ENCODE results near the gene FLNB.

DNA sequence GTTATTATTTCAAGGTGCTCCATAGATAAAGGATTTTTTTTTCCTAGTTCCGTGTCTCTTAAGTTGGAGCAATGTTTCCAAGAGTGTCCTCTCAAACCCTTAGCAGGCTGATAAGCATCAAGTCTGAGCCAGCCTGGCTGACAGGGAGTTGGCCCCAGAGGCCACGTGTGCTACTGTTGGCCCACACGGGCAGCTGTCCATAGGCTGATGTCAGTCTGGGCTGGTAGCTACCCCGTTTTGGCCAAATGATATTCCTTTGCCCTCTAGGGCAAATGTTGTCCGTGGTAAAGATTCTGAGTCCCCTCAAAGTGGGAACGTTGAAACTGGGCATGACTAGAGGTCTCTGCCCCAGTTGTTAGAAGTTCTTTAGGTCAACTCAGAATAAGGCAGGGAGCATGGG lies 99.4 kb downstream of the FLNB start:
- TF ChIP-seq, protein P1, sequence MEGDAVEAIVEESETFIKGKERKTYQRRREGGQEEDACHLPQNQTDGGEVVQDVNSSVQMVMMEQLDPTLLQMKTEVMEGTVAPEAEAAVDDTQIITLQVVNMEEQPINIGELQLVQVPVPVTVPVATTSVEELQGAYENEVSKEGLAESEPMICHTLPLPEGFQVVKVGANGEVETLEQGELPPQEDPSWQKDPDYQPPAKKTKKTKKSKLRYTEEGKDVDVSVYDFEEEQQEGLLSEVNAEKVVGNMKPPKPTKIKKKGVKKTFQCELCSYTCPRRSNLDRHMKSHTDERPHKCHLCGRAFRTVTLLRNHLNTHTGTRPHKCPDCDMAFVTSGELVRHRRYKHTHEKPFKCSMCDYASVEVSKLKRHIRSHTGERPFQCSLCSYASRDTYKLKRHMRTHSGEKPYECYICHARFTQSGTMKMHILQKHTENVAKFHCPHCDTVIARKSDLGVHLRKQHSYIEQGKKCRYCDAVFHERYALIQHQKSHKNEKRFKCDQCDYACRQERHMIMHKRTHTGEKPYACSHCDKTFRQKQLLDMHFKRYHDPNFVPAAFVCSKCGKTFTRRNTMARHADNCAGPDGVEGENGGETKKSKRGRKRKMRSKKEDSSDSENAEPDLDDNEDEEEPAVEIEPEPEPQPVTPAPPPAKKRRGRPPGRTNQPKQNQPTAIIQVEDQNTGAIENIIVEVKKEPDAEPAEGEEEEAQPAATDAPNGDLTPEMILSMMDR (conservative IDR thresholded peaks at IDR 0.05; ENCODE audit: low read length): no peak
- TF ChIP-seq EZH2phosphoT487 (IDR thresholded peaks at IDR 0.05; ENCODE audit: borderline replicate concordance): no peak

All from Loucy (cell line).